GM23338 (cell line): ENCODE data around the gene SLIT2. TPM values are rescaled to one million over a fixed set of nuclear protein-coding genes. Genes with fewer than 3 reads are reported as not detected.

ENCODE experiments used
- ATAC-seq: fragments of 200-7000 bp; cut with Tn5 transposase; 3 replicates; pipeline ENCODE4 v1.9.1; 2020
- DNase-seq: peaks from one replicate; pipeline ENCODE4 v3.0.0-alpha.2; 2015; ENCODE audit warnings: low spot score
- H2AFZ ChIP-seq: fragments of 200-600 bp; sonication (generic); 2 replicates; pipeline ENCODE4 v1.8.0; 2016; ENCODE audit warnings: antibody characterized with exemption, mild to moderate bottlenecking, moderate library complexity
- H3F3A ChIP-seq: fragments of 200-600 bp; sonication (generic); replicated peaks from 2 replicates; pipeline ENCODE4 v1.8.0; 2017; ENCODE audit warnings: antibody characterized with exemption, mixed run types, low read depth
- H3K27ac ChIP-seq: fragments of 200-600 bp; sonication (generic); 2 replicates; pipeline ENCODE4 v1.6.1; 2016; ENCODE audit warnings: low read depth
- H3K27me3 ChIP-seq: fragments of 200-600 bp; sonication (generic); 2 replicates; pipeline ENCODE4 v1.8.0; 2016; ENCODE audit warnings: mild to moderate bottlenecking, mixed run types, moderate library complexity; ENCODE audit not compliant: insufficient read depth
- H3K36me3 ChIP-seq: fragments of 200-600 bp; sonication (generic); 2 replicates; pipeline ENCODE4 v1.8.0; 2016; ENCODE audit warnings: mild to moderate bottlenecking; ENCODE audit not compliant: insufficient read depth
- H3K4me1 ChIP-seq: fragments of 200-600 bp; sonication (generic); 2 replicates; pipeline ENCODE4 v1.8.0; 2016; ENCODE audit warnings: mild to moderate bottlenecking, moderate library complexity; ENCODE audit not compliant: insufficient read depth
- H3K4me2 ChIP-seq: fragments of 200-600 bp; sonication (generic); 2 replicates; pipeline ENCODE4 v1.7.1; 2017; ENCODE audit warnings: mixed run types
- H3K4me3 ChIP-seq: fragments of 200-600 bp; sonication (generic); 2 replicates; pipeline ENCODE4 v1.6.1; 2016; ENCODE audit warnings: mixed run types
- H3K79me2 ChIP-seq: fragments of 200-600 bp; sonication (generic); replicated peaks from 2 replicates; pipeline ENCODE4 v1.8.0; 2017; ENCODE audit warnings: mild to moderate bottlenecking; ENCODE audit not compliant: insufficient read depth
- H3K9me2 ChIP-seq: fragments of 200-600 bp; sonication (generic); 2 replicates; pipeline ENCODE4 v1.8.0; 2017; ENCODE audit not compliant: insufficient read depth
- H4K20me1 ChIP-seq: fragments of 200-600 bp; sonication (generic); replicated peaks from 2 replicates; pipeline ENCODE4 v1.8.0; 2017; ENCODE audit warnings: mild to moderate bottlenecking; ENCODE audit not compliant: insufficient read depth
- H3K27ac Mint-ChIP-seq: 2 replicates; pipeline ENCODE4 v1.8.0; 2020; ENCODE audit warnings: inconsistent platforms, mild to moderate bottlenecking, moderate library complexity, mixed read lengths
- H3K27me3 Mint-ChIP-seq: 3 replicates; pipeline ENCODE4 v1.8.0; 2022; ENCODE audit warnings: low read depth, mild to moderate bottlenecking, moderate library complexity, mixed read lengths, inconsistent platforms; ENCODE audit not compliant: insufficient read depth, poor library complexity
- H3K36me3 Mint-ChIP-seq: 3 replicates; pipeline ENCODE4 v1.8.0; 2021; ENCODE audit warnings: low read depth, mild to moderate bottlenecking, inconsistent platforms, moderate library complexity, mixed read lengths
- H3K4me1 Mint-ChIP-seq: 3 replicates; pipeline ENCODE4 v1.8.0; 2020; ENCODE audit warnings: mild to moderate bottlenecking, inconsistent platforms, mixed read lengths
- H3K4me3 Mint-ChIP-seq: 3 replicates; pipeline ENCODE4 v1.8.0; 2021; ENCODE audit warnings: moderate library complexity, mild to moderate bottlenecking, inconsistent platforms, mixed read lengths
- H3K9me3 Mint-ChIP-seq: 3 replicates; pipeline ENCODE4 v1.8.0; 2020; ENCODE audit warnings: moderate library complexity, mild to moderate bottlenecking, inconsistent platforms, mixed read lengths
- CREB1 ChIP-seq: fragments of 250-450 bp; sonication (Bioruptor Pico); IDR thresholded peaks from 2 replicates; pipeline ENCODE4 v1.5.0; 2020; ENCODE audit warnings: low read depth, mild to moderate bottlenecking, moderate library complexity
- EZH2 ChIP-seq: fragments of 200-600 bp; sonication (generic); IDR thresholded peaks from one replicate; pipeline ENCODE4 v1.8.0; 2017; ENCODE audit warnings: antibody characterized with exemption, mild to moderate bottlenecking, low read depth; ENCODE audit not compliant: unreplicated experiment
- EZH2phosphoT487 ChIP-seq: fragments of 200-600 bp; sonication (generic); IDR thresholded peaks from one replicate; pipeline ENCODE4 v1.8.1; 2018; ENCODE audit warnings: antibody characterized with exemption; ENCODE audit not compliant: unreplicated experiment
- JUNB ChIP-seq: IDR thresholded peaks from one replicate; pipeline ENCODE4 v1.6.1; 2016; ENCODE audit warnings: antibody characterized with exemption; ENCODE audit not compliant: unreplicated experiment
- NANOG ChIP-seq: IDR thresholded peaks from 2 replicates; pipeline ENCODE4 v1.6.1; 2016; ENCODE audit warnings: antibody characterized with exemption, borderline replicate concordance
- POLR2AphosphoS5 ChIP-seq: IDR thresholded peaks from 2 replicates; pipeline ENCODE4 v1.6.1; 2016; ENCODE audit warnings: antibody characterized with exemption, low read depth
- STAT1 ChIP-seq: IDR thresholded peaks from one replicate; pipeline ENCODE4 v1.6.1; 2016; ENCODE audit warnings: antibody characterized with exemption; ENCODE audit not compliant: unreplicated experiment
- ZNF114 ChIP-seq: fragments of 250-450 bp; sonication (Bioruptor Pico); IDR thresholded peaks from 2 replicates; pipeline ENCODE4 v1.5.0; 2020; ENCODE audit warnings: mild to moderate bottlenecking, moderate library complexity
- ZNF331 ChIP-seq: fragments of 250-450 bp; sonication (Bioruptor Pico); IDR thresholded peaks from 2 replicates; pipeline ENCODE4 v1.5.0; 2020; ENCODE audit warnings: low read depth, mild to moderate bottlenecking, moderate library complexity
- polyA plus RNA-seq: library from polyadenylated mRNA; unstranded; fragments of >200 nt; fragmentation: Nextera tagmentation; extraction: Ambion mirVana; gene quantifications from 2 replicates; pipeline ENCODE4 v1.2.1, GENCODE V29; 2016
- total RNA-seq: library from RNA; depleted of rRNA; stranded (reverse); fragments of >200 nt; shearing (Covaris generic); gene quantifications from 2 replicates; pipeline ENCODE4 v1.2.3, GENCODE V29; 2014
- TF ChIP-seq, protein P1 (sequence below): IDR thresholded peaks from one replicate; pipeline ENCODE4 v1.6.1; 2018; ENCODE audit warnings: antibody characterized with exemption; ENCODE audit not compliant: unreplicated experiment
- TF ChIP-seq, protein P2 (sequence below): IDR thresholded peaks from 2 replicates; pipeline ENCODE4 v1.6.1; 2016; ENCODE audit warnings: antibody characterized with exemption
- TF ChIP-seq, protein P3 (sequence below), 2 experiments: fragments of 200-600 bp in 1 of 2; sonication (generic) in 1 of 2; conservative IDR thresholded peaks; 2 replicates each; pipeline versions ENCODE4 v1.5.1 to v1.6.1; 2016 to 2017; ENCODE audit warnings: antibody characterized with exemption in 2 of 2, low read depth in 2 of 2, mild to moderate bottlenecking in 2 of 2, moderate library complexity in 1 of 2
- TF ChIP-seq, protein P4 (sequence below): fragments of 250-450 bp; sonication (Bioruptor Pico); IDR thresholded peaks from 2 replicates; pipeline ENCODE4 v1.5.0; 2020; ENCODE audit warnings: mild to moderate bottlenecking, moderate library complexity

Gene SLIT2
- total and polyA plus RNA-seq, 2 experiments from 2014 or later, result 5.2 to 5.6 TPM

DNA sequence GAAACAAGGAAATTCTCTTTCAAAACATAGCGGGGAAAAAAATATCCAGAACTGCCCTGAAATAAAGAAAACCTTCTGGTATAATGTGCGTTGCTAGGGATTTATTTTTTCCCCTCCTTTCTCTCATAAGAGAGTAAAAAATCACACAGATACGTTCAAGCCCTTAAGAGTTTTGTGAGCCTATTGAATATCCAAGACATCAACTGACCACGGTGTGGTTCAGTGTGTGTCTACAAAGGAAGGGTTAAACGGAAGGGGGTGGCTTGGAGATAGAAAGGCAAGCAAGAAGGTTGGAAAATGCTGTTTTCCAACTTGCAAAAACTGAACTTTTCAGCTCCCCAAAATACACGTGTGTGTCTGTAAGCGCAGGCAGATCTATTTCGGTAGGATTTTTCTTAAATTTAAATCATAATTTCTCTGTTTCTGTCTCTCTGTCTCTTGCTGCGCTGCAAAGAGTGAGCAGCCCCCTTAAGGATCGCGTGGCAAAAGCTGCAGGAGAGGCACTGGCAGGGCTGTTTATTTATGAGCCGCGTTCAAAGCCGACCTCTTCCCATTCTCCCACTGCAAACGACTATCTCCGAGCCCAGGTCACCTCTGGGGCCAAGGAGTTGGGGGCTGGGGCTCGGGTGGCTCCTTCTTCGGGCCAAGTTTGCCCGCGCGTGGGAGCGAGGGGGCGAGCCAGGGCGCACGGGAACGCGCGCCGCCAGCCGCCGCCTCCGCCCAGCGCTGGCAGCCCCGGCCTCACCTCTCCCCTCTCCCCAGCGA, 492 bp upstream of the SLIT2 start:
- TF ChIP-seq STAT1 (no peak), JUNB (no peak), CREB1 (CRISPR knock-in tag) (no peak), POLR2AphosphoS5 (no peak), EZH2 (no peak), ZNF331 (CRISPR knock-in tag) (no peak), ZNF114 (no peak), NANOG (no peak), EZH2phosphoT487 (no peak)
- TF ChIP-seq, protein P1, sequence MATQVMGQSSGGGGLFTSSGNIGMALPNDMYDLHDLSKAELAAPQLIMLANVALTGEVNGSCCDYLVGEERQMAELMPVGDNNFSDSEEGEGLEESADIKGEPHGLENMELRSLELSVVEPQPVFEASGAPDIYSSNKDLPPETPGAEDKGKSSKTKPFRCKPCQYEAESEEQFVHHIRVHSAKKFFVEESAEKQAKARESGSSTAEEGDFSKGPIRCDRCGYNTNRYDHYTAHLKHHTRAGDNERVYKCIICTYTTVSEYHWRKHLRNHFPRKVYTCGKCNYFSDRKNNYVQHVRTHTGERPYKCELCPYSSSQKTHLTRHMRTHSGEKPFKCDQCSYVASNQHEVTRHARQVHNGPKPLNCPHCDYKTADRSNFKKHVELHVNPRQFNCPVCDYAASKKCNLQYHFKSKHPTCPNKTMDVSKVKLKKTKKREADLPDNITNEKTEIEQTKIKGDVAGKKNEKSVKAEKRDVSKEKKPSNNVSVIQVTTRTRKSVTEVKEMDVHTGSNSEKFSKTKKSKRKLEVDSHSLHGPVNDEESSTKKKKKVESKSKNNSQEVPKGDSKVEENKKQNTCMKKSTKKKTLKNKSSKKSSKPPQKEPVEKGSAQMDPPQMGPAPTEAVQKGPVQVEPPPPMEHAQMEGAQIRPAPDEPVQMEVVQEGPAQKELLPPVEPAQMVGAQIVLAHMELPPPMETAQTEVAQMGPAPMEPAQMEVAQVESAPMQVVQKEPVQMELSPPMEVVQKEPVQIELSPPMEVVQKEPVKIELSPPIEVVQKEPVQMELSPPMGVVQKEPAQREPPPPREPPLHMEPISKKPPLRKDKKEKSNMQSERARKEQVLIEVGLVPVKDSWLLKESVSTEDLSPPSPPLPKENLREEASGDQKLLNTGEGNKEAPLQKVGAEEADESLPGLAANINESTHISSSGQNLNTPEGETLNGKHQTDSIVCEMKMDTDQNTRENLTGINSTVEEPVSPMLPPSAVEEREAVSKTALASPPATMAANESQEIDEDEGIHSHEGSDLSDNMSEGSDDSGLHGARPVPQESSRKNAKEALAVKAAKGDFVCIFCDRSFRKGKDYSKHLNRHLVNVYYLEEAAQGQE, result no peak
- TF ChIP-seq, protein P2, sequence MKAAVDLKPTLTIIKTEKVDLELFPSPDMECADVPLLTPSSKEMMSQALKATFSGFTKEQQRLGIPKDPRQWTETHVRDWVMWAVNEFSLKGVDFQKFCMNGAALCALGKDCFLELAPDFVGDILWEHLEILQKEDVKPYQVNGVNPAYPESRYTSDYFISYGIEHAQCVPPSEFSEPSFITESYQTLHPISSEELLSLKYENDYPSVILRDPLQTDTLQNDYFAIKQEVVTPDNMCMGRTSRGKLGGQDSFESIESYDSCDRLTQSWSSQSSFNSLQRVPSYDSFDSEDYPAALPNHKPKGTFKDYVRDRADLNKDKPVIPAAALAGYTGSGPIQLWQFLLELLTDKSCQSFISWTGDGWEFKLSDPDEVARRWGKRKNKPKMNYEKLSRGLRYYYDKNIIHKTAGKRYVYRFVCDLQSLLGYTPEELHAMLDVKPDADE, result no peak
- TF ChIP-seq, protein P3, sequence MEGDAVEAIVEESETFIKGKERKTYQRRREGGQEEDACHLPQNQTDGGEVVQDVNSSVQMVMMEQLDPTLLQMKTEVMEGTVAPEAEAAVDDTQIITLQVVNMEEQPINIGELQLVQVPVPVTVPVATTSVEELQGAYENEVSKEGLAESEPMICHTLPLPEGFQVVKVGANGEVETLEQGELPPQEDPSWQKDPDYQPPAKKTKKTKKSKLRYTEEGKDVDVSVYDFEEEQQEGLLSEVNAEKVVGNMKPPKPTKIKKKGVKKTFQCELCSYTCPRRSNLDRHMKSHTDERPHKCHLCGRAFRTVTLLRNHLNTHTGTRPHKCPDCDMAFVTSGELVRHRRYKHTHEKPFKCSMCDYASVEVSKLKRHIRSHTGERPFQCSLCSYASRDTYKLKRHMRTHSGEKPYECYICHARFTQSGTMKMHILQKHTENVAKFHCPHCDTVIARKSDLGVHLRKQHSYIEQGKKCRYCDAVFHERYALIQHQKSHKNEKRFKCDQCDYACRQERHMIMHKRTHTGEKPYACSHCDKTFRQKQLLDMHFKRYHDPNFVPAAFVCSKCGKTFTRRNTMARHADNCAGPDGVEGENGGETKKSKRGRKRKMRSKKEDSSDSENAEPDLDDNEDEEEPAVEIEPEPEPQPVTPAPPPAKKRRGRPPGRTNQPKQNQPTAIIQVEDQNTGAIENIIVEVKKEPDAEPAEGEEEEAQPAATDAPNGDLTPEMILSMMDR (conservative IDR thresholded peaks at IDR 0.05; ENCODE audit: low read depth in 2 of 2), result no peak
- TF ChIP-seq, protein P4, sequence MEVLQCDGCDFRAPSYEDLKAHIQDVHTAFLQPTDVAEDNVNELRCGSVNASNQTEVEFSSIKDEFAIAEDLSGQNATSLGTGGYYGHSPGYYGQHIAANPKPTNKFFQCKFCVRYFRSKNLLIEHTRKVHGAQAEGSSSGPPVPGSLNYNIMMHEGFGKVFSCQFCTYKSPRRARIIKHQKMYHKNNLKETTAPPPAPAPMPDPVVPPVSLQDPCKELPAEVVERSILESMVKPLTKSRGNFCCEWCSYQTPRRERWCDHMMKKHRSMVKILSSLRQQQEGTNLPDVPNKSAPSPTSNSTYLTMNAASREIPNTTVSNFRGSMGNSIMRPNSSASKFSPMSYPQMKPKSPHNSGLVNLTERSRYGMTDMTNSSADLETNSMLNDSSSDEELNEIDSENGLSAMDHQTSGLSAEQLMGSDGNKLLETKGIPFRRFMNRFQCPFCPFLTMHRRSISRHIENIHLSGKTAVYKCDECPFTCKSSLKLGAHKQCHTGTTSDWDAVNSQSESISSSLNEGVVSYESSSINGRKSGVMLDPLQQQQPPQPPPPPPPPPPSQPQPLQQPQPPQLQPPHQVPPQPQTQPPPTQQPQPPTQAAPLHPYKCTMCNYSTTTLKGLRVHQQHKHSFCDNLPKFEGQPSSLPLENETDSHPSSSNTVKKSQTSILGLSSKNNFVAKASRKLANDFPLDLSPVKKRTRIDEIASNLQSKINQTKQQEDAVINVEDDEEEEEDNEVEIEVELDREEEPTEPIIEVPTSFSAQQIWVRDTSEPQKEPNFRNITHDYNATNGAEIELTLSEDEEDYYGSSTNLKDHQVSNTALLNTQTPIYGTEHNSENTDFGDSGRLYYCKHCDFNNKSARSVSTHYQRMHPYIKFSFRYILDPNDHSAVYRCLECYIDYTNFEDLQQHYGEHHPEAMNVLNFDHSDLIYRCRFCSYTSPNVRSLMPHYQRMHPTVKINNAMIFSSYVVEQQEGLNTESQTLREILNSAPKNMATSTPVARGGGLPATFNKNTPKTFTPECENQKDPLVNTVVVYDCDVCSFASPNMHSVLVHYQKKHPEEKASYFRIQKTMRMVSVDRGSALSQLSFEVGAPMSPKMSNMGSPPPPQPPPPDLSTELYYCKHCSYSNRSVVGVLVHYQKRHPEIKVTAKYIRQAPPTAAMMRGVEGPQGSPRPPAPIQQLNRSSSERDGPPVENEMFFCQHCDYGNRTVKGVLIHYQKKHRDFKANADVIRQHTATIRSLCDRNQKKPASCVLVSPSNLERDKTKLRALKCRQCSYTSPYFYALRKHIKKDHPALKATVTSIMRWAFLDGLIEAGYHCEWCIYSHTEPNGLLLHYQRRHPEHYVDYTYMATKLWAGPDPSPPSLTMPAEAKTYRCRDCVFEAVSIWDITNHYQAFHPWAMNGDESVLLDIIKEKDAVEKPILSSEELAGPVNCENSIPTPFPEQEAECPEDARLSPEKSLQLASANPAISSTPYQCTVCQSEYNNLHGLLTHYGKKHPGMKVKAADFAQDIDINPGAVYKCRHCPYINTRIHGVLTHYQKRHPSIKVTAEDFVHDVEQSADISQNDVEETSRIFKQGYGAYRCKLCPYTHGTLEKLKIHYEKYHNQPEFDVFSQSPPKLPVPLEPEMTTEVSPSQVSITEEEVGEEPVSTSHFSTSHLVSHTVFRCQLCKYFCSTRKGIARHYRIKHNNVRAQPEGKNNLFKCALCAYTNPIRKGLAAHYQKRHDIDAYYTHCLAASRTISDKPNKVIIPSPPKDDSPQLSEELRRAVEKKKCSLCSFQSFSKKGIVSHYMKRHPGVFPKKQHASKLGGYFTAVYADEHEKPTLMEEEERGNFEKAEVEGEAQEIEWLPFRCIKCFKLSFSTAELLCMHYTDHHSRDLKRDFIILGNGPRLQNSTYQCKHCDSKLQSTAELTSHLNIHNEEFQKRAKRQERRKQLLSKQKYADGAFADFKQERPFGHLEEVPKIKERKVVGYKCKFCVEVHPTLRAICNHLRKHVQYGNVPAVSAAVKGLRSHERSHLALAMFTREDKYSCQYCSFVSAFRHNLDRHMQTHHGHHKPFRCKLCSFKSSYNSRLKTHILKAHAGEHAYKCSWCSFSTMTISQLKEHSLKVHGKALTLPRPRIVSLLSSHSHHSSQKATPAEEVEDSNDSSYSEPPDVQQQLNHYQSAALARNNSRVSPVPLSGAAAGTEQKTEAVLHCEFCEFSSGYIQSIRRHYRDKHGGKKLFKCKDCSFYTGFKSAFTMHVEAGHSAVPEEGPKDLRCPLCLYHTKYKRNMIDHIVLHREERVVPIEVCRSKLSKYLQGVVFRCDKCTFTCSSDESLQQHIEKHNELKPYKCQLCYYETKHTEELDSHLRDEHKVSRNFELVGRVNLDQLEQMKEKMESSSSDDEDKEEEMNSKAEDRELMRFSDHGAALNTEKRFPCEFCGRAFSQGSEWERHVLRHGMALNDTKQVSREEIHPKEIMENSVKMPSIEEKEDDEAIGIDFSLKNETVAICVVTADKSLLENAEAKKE (CRISPR knock-in tag), result no peak
- Mint-ChIP-seq H3K4me3 (peak overlapping the region; percentile 84), H3K9me3 (peaks cover 6% of the 10 kb centered on the region; the same call in 1 of the 3 replicates), H3K4me1 (peaks cover 31% of the 10 kb centered on the region), H3K27ac (no peak overlapping the region), H3K36me3 (peaks cover 6% of the 10 kb centered on the region; the same call in 1 of the 3 replicates), H3K27me3 (peaks cover 56% of the 10 kb centered on the region)
- Histone ChIP-seq H3F3A (no peaks in the 10 kb centered on the region), H3K9me2 (no peaks in the 10 kb centered on the region), H3K27ac (no peak overlapping the region), H3K4me3 (peak overlapping the region; percentile 66), H3K27me3 (peaks cover 63% of the 10 kb centered on the region), H3K4me1 (peaks cover 21% of the 10 kb centered on the region), H3K79me2 (no peaks in the 10 kb centered on the region), H2AFZ (peak overlapping the region; percentile 95), H3K36me3 (no peaks in the 10 kb centered on the region), H3K4me2 (peak overlapping the region; percentile 84), H4K20me1 (peaks cover 3% of the 10 kb centered on the region; the same call in 1 of the 2 replicates)
- ATAC-seq, result peak; percentile 4
- DNase-seq, result no peak
